ENCODE results near the gene PLA2G2F.
A peak's percentile ranks its signal among the peaks of the same experiment; 100 is the strongest.

Gene PLA2G2F

DNA sequence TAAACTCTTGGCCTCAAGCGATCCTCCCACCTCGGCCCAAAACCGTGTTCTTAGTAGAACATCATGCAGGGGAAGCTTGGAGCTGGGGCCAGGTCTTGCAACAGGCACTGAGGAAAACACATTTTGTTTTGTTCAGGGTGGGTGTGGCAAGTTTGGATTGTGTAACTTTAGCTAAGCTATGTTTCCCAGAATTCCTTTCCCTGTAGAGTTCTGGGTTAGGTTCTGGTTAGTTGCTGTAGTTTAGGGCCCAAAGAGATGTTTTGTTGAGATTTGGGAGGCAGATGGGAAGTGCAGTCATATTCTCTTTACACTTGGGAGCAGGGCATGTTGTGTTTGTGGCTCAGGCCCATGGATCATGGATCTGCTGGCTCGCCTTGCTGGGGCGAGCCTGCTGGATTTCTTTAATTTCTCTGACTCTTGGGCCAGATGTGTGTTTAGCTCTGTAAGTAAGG lies 45.2 kb upstream of the PLA2G2F start:
- Mint-ChIP-seq H3K9me3 (peaks cover 7% of the 10 kb centered on the region), H3K27me3 (ENCODE audit: low read depth) (peaks cover 40% of the 10 kb centered on the region), H3K36me3 (ENCODE audit: low read depth) (no peaks in the 10 kb centered on the region), H3K27ac (peak overlapping the region in 1 of 3 experiments; percentile 52), H3K4me1 (peaks cover 5% of the 10 kb centered on the region), H3K4me3 (no peak overlapping the region)
- TF ChIP-seq, protein P1, sequence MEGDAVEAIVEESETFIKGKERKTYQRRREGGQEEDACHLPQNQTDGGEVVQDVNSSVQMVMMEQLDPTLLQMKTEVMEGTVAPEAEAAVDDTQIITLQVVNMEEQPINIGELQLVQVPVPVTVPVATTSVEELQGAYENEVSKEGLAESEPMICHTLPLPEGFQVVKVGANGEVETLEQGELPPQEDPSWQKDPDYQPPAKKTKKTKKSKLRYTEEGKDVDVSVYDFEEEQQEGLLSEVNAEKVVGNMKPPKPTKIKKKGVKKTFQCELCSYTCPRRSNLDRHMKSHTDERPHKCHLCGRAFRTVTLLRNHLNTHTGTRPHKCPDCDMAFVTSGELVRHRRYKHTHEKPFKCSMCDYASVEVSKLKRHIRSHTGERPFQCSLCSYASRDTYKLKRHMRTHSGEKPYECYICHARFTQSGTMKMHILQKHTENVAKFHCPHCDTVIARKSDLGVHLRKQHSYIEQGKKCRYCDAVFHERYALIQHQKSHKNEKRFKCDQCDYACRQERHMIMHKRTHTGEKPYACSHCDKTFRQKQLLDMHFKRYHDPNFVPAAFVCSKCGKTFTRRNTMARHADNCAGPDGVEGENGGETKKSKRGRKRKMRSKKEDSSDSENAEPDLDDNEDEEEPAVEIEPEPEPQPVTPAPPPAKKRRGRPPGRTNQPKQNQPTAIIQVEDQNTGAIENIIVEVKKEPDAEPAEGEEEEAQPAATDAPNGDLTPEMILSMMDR (IDR thresholded peaks at IDR 0.05; ENCODE audit: unreplicated experiment in 3 of 3) = no peak

GRCh38 chr1:20095564-20096434 lies 43.3 kb upstream of the PLA2G2F start:
- no peak overlapping the region for H3K4me3 Mint-ChIP-seq
- H3K27ac Mint-ChIP-seq = no peak overlapping the region
- H3K9me3 Mint-ChIP-seq = peaks cover 4% of the 10 kb centered on the region
- no peaks in the 10 kb centered on the region for H3K36me3 Mint-ChIP-seq (ENCODE audit: low read depth)
- peaks cover 5% of the 10 kb centered on the region for H3K4me1 Mint-ChIP-seq
- TF ChIP-seq, protein P1 (IDR thresholded peaks at IDR 0.05; ENCODE audit: unreplicated experiment in 3 of 3) = no peak
- peaks cover 35% of the 10 kb centered on the region for H3K27me3 Mint-ChIP-seq (ENCODE audit: low read depth)

DNA sequence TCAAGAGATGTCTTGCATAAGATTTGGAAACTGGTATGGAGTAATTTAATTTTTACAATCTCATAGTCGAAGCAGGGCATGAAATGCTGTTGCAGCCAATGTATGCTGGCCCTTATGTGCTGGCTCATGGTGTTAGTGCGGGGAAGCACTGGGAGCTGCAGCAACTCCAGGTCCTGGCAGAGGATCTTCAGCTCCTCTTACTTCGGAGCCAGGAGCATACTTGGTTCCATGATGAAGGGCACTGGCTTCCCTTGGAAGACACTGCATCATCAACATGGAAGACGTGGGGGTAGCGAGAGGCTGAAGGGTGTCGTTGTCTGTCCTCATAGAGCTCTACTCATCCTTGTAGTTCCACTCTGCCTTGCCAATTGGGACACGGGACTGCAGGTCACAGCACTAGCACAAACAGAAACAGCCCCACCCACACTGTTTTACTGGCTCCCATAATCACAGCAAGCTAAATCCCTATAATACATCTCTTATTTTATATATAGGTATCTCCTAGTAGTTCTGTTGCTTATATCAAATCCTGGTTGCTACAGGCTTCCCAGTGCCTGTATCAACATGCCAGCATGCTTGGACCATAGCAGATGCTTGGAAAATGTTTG lies 42.2 kb upstream of the PLA2G2F start:
- peaks cover 5% of the 10 kb centered on the region for H3K4me1 Mint-ChIP-seq
- no peak overlapping the region for H3K4me3 Mint-ChIP-seq
- TF ChIP-seq, protein P1 (IDR thresholded peaks at IDR 0.05; ENCODE audit: unreplicated experiment in 3 of 3) = no peak
- H3K9me3 Mint-ChIP-seq = peaks cover 4% of the 10 kb centered on the region
- no peak overlapping the region for H3K27ac Mint-ChIP-seq
- H3K36me3 Mint-ChIP-seq (ENCODE audit: low read depth) = no peaks in the 10 kb centered on the region
- H3K27me3 Mint-ChIP-seq (ENCODE audit: low read depth) = peaks cover 25% of the 10 kb centered on the region

- TF ChIP-seq, protein P1 (IDR thresholded peaks at IDR 0.05; ENCODE audit: unreplicated experiment in 3 of 3) = no peak
- peaks cover 5% of the 10 kb centered on the region for H3K27me3 Mint-ChIP-seq (ENCODE audit: low read depth)
- H3K9me3 Mint-ChIP-seq = peaks cover 4% of the 10 kb centered on the region
- H3K27ac Mint-ChIP-seq = no peak overlapping the region
- H3K4me1 Mint-ChIP-seq = peaks cover 7% of the 10 kb centered on the region
- no peak overlapping the region for H3K4me3 Mint-ChIP-seq
- no peaks in the 10 kb centered on the region for H3K36me3 Mint-ChIP-seq (ENCODE audit: low read depth)
Observed at GRCh38 chr1:20099533-20099932, 39.6 kb upstream of the PLA2G2F start.

DNA sequence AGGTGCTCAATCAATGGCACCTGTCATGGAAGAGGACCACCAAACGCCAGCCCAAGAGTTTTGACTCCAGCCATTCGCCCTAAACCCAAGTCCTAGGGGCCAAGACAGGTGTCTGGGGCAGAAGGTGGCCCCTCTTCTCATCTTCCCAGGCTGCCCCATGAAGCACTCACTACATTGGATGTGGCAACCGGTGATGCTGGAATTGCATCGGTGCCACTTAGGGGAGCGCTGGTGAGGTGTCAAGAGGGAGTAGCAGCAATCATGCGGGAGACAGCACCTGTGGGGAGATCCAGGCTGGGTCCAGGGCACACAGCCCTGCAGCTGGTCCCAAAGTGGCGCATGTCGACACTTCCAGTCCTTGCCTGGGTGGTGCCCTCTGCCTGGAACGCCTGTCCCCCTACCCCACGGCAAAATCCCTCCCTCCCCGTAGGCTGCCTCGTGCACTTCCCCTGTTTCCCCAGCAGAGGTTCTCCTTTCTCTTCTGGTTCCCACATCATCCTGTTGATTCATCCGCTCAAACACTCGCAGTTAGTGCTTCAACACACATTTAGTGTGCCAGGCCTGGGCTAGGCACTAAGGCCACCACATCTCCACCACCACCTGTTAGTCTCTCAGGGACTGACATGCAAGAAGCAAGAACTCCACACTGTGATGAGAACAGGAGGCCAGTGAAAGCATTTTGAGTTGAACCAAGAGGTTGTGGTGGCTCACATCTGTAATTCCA lies 38.3 kb upstream of the PLA2G2F start:
- Mint-ChIP-seq H3K4me3 (no peak overlapping the region), H3K27ac (no peak overlapping the region), H3K9me3 (peaks cover 4% of the 10 kb centered on the region), H3K36me3 (ENCODE audit: low read depth) (no peaks in the 10 kb centered on the region), H3K27me3 (ENCODE audit: low read depth) (peaks cover 9% of the 10 kb centered on the region), H3K4me1 (peaks cover 7% of the 10 kb centered on the region)
- TF ChIP-seq, protein P1 (IDR thresholded peaks at IDR 0.05; ENCODE audit: unreplicated experiment in 3 of 3) = peak; percentile 70 to 79 (median 77)

Data from nephron (organoid).